NT2/D1 (cell line): ENCODE measurements around the gene DYNC1LI1.

Experiments
- SUZ12 ChIP-seq: IDR thresholded peaks from 2 replicates; pipeline ENCODE4 v1.6.1; 2011; ENCODE audit not compliant: insufficient read length, insufficient read depth; ENCODE audit errors: extremely low read depth
- YY1 ChIP-seq: IDR thresholded peaks from 2 replicates; pipeline ENCODE4 v1.6.1; 2011; ENCODE audit not compliant: insufficient read length, insufficient read depth
- ZNF274 ChIP-seq: IDR thresholded peaks from 2 replicates; pipeline ENCODE4 v1.6.1; 2011; ENCODE audit warnings: mild to moderate bottlenecking, low read depth, low read length

DNA sequence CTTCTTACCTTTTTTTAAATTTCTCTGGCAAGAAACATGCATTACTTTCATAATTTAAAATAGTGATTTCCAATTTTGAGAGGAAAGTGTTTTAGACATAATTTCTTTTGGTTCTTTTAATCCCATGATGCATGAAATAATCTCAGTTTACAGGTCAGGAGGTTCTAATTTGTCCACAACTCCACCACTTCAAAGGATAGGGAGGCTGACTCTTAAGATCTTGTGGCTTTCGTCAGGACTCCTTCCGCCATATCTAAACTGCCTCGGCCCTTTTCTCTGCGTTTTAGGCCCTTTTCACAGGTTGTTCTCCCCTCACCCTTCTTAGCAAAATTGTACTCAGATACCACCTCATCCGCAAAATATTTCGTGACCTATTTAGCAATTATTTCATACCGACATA is 8.0 kb downstream of the DYNC1LI1 start:
- no peak for TF ChIP-seq ZNF274
- TF ChIP-seq SUZ12, result no peak
- no peak for TF ChIP-seq YY1
